GM13977 (cell line): ENCODE results near the gene IRF2.

Source experiments
- DNase-seq: peaks from one replicate; pipeline ENCODE4 v3.0.0; 2012; ENCODE audit warnings: low spot score
- in situ Hi-C: fragments of 300-500 bp; cut with MboI; formaldehyde crosslinking; loops from one replicate; pipeline ENCODE4 v1.12.0; 2022; ENCODE audit warnings: low sequenced_read_pairs, low pct_unique_long_range_greater_than_20kb, mixed read lengths, inconsistent platforms; ENCODE audit not compliant: unreplicated experiment
- TF ChIP-seq, protein P1 (sequence below): IDR thresholded peaks from 2 replicates; pipeline ENCODE4 v1.5.1; 2012; ENCODE audit warnings: mild to moderate bottlenecking, control low read depth; ENCODE audit not compliant: insufficient read depth; ENCODE audit errors: extremely low read depth, missing control alignments

Gene IRF2

GRCh38 chr4:184434021-184434420, 40.3 kb downstream of the IRF2 start:
- in situ Hi-C loops: no loop called here
- TF ChIP-seq, protein P1, sequence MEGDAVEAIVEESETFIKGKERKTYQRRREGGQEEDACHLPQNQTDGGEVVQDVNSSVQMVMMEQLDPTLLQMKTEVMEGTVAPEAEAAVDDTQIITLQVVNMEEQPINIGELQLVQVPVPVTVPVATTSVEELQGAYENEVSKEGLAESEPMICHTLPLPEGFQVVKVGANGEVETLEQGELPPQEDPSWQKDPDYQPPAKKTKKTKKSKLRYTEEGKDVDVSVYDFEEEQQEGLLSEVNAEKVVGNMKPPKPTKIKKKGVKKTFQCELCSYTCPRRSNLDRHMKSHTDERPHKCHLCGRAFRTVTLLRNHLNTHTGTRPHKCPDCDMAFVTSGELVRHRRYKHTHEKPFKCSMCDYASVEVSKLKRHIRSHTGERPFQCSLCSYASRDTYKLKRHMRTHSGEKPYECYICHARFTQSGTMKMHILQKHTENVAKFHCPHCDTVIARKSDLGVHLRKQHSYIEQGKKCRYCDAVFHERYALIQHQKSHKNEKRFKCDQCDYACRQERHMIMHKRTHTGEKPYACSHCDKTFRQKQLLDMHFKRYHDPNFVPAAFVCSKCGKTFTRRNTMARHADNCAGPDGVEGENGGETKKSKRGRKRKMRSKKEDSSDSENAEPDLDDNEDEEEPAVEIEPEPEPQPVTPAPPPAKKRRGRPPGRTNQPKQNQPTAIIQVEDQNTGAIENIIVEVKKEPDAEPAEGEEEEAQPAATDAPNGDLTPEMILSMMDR: no peak
- no peak for DNase-seq

GRCh38 chr4:184433258-184433892, 41.0 kb downstream of the IRF2 start:
- in situ Hi-C loops: no loop called here
- no peak for DNase-seq
- TF ChIP-seq, protein P1: no peak

GRCh38 chr4:184432127-184432922, 42.0 kb downstream of the IRF2 start:
- DNase-seq: no peak
- in situ Hi-C loops: no loop called here
- TF ChIP-seq, protein P1: no peak

DNA sequence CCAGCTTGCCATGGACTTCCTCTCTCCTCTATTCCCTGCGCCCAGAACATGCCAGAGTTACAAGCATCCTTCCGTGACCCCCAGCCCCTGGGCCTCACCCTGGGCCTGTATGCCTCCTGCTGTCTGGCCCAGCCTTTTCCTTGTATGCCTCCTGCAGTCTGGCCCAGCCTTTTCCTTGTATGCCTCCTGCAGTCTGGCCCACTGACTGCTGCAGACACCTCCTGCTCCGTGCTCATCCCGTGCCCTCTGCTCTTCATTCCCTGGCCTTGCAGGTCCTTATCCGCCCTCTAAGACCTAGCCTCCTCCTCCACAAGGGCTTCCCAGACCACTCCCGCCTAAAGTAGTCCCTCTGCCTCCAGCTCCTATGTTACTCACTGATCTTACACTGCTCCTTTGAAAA, 44.2 kb downstream of the IRF2 start:
- TF ChIP-seq, protein P1: no peak
- DNase-seq: no peak
- in situ Hi-C loops: no loop called here

DNA sequence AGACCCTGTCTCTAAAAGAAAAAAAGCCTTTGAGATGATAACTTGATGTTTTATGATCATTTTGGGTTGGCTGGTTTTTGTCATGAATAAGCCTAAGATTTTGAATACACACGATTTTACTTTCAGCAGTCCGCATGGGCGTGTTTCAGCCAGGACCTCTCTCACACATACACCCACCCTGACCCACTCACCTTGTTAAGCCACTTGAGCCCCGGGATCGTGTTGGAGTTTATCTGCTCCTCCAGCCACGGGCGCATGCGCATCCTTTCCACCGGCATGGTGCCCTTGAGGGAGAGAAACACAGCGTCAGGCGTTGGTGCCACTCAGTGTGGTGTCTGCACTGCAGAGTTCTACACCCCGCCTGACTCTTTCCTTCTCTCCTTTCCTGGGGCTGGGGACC, 45.6 kb downstream of the IRF2 start:
- DNase-seq: no peak
- in situ Hi-C loops: no loop called here
- TF ChIP-seq, protein P1: no peak

- in situ Hi-C loops: no loop called here
- no peak for DNase-seq
- TF ChIP-seq, protein P1: no peak
Measured at GRCh38 chr4:184427687-184428086, 46.7 kb downstream of the IRF2 start.
